Measurements from ENCODE around the gene QRSL1.

DNA sequence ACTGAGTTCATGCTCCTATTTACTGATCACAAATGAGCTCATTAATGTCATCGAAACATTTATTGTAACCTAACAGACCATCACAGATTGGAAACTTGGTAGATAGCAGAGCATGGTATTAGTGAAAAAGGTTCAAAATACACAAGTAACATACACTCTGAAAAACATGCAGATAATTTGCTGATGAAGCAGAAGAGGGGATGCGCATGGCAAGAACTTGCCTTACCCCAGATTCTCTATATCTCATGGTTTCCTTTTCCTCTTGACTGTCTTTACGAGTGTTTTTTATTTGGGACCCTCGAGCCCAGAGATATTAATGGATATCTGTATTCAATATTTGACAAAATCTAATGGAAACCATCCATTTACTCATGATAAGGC is 37.6 kb downstream of the QRSL1 start:
- TF ChIP-seq KLF16 (IDR thresholded peaks at IDR 0.05) (no peak), ZNF253 (CRISPR knock-in tag; conservative IDR thresholded peaks at IDR 0.05) (no peak), U2AF2 (optimal IDR thresholded peaks at IDR 0.05; ENCODE audit: low read depth, low read length) (no peak), HMG20B (CRISPR knock-in tag; IDR thresholded peaks at IDR 0.05) (no peak), ATF7 (IDR thresholded peaks at IDR 0.05) (no peak), PBX2 (CRISPR knock-in tag; IDR thresholded peaks at IDR 0.05; ENCODE audit: low read depth) (no peak), PBX2 (tag; conservative IDR thresholded peaks at IDR 0.05; ENCODE audit: low read depth) (no peak), ZNF134 (CRISPR knock-in tag; conservative IDR thresholded peaks at IDR 0.05) (no peak), NFYB (IDR thresholded peaks at IDR 0.05; ENCODE audit: extremely low read depth, insufficient read length) (no peak), POLR2A (conservative IDR thresholded peaks at IDR 0.05) (no peak), HIVEP1 (CRISPR knock-in tag; IDR thresholded peaks at IDR 0.05) (no peak), JUND (IDR thresholded peaks at IDR 0.05; ENCODE audit: borderline replicate concordance, low read depth, low read length) (no peak), JUND (tag; IDR thresholded peaks at IDR 0.05; ENCODE audit: borderline replicate concordance, low read depth, low read length) (no peak), MTA3 (IDR thresholded peaks at IDR 0.05; ENCODE audit: borderline replicate concordance) (no peak)

Data from K562 (cell line).